RCC 7860 (cell line): ENCODE measurements around the gene HEATR5B.
A peak's percentile ranks its signal among the peaks of the same experiment; 100 is the strongest.
"Not testable (repeated sequence)": the region's sequence is repeated elsewhere in the genome, so short reads cannot be mapped to it uniquely, and the experiment has no call there.

Experiments used
- DNase-seq: peaks from one replicate; pipeline ENCODE4 v3.0.0-alpha.2; 2015; ENCODE audit warnings: low spot score
- FAIRE-seq: peaks from 2 replicates; lab custom pipeline; 2012; peaks lifted over from hg19 to GRCh38; lab: Jason Lieb, UNC

HEATR5B gene

GRCh38 chr2:36988008-36988407 lies 96.2 kb downstream of the HEATR5B start:
- DNase-seq (no peak), FAIRE-seq (no peak)

DNA sequence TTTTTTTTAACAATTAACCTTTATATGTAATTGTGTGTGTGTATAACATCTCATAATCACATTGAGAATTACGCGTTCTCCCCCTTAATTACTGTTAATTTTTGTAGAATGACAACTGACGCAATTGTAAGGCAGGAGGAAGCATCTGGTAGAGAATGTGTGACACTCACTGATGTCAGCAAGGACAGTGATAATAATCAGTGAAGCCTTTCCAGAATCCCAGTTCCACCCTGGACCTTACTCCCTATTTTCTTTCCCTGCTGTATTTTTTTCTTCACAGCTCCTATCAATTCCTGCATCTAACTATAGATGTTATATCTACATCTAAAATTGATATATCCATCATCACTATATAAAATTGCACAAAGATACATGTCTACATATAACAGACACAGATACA lies 101.7 kb downstream of the HEATR5B start:
- DNase-seq (no peak), FAIRE-seq (no peak)

DNA sequence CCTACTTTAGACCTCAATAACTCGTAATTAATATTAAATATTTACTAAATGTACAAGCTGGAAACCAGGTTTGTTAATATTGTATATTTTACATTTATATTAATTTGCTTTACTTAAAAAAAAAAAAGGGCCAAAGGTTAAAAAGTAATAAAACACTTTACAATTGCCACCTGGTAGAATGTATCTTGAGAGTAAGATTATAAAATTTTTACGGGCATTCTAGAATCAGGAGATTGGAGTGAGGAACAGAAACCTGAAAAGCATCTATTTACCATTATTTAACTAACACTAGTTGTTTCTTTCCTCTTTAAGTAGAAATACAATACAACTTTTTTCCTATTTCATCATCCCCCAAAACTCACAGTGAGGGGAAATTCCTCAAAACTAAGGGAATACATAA lies 102.3 kb downstream of the HEATR5B start:
- no peak for DNase-seq
- FAIRE-seq = no peak

DNA sequence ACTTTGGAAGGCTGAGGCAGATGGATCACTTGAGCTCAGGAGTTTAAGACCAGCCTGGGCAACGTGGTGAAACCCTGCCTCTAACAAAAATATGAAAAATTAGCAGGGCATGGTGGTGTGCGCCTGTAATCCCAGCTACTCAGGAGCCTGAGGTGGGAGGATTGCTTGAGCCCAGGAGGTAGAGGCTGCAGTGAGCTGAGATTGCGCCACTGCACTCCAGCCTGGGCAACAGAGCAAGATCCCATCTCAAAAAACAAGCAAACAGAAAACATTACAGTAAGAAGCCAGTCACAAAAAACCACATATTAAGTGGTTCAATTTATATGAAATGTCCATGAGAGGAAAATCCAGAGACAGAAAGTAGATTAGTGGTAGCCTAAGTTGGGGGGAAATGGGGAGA lies 105.2 kb downstream of the HEATR5B start:
- FAIRE-seq, DNase-seq: not testable (repeated sequence)

GRCh38 chr2:36976065-36976464 lies 108.1 kb downstream of the HEATR5B start:
- no peak for FAIRE-seq

DNA sequence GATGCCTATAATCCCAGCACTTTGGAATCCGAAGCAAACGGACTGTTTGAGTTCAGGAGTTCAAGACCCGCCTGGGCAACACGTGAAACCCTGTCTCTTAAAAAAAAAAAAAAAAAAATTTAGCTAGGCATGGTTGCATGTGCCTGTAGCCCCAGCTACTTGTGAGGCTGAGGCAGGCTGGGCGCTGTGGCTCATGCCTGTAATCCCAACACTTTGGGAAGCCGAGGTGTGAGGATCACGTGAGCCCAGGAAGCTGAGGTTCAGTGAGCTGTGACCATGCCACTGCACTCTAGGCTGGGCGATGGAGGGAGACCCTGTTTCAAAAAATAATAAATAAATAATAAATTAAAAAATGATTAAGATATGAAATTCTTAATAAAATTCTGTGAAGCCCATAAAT lies 108.9 kb downstream of the HEATR5B start:
- DNase-seq = no peak
- no peak for FAIRE-seq

More at GRCh38 chr2:36976065-36976464, 108.1 kb downstream of the HEATR5B start:
- DNase-seq = no peak

DNA sequence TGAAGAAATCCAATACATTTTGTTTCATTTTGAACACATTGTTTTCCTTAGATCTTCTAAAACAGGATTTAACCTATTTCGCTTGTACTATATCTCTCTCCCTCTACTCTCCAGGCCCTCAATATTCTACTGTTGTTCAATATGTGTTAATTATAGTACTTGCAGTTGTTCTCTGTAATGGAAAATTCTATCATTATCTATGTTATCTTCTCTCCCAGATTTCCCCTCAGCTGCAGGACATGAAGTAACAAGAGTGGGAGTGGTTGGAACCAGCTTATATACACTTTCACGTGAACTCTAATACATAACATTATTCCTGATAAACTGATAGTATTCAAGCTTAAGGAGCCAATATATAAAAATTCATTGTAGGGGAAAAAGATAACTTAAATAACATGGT lies 110.9 kb downstream of the HEATR5B start:
- no peak for FAIRE-seq
- DNase-seq = no peak

- FAIRE-seq (no peak), DNase-seq (no peak)
Measured at GRCh38 chr2:36971990-36972389, 112.2 kb downstream of the HEATR5B start.

GRCh38 chr2:36967236-36967876 lies 116.8 kb downstream of the HEATR5B start:
- no peak for DNase-seq
- no peak for FAIRE-seq

DNA sequence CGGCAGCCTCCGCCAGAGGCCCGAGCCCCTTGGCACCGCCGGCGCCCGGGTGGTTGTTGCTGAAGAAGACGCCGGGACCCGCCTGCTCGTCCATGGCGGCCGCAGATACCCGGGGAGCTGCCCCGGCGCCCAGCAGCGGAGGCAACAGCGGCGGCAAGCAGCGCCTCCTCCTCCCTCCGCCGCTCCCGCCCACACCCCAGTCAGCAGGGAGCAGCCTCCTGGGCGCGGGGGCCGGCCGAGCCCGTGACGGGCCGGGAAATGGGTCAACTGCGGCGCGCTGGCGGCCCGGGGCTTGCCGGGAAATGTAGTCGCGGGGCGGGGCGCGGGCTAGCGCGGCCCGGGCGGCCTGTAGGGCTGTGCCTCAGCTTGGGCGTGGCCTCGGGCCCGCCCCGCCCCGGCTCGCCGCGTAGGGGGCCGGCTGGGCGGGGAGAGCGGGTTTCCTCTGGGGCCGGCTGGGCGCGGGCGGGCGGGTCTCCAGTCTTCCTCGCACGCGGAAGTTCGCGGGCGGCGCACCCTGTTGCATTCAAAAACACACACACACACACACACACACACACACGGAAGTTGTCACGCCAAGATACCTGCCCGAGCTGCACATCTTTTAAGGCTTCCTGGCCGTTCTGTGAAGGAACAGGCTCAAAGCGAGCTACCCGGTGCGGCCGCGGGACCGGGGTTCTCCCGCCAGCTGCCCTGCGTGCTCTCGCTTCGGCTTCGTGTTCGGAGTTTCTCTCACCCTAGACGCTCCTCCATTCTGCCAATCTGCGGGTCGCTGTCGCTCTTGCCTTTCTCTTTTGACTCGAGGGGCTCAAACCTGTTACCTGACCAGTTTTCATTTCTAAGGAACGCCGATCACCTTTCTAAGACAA lies 117.6 kb downstream of the HEATR5B start, which contains the start of gene STRN:
Gene STRN, minus strand, starts transcription at position 167 of the 866 bp plus-strand sequence. Its CDS starts 73 bp downstream, at position 94.
- FAIRE-seq (no peak), DNase-seq (peak; percentile 89)

DNA sequence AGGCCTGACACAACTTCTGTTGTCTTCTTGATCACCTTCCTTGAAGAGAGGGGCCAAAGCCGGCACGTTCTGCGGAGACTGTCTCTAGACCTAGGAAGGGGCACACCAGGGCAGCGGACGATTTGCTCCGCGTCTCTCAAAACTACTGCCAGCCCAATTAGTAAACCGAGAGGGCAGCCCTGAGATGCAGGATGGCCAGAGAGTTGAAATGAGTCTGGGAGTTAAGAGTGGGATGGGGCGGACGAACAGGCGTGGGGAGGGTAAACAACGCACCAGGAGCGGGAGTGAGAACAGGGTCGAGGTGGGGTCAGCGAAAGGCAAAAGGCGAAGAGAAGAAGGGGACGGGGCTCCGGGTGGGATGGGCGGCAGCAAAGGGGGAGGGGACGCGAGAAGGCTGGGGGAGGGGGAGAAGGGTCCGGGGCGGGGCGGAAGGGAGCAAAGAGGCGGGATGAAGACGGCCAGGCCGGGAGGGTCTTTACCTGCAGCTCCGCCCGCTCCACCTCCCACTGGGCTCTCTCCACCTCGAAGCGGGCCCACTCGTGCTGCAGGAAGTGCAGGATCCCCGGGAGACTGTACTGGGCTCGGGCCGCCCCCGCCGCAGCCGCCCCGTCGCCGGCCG lies 118.3 kb downstream of the HEATR5B start:
- FAIRE-seq (no peak), DNase-seq (no peak)

DNA sequence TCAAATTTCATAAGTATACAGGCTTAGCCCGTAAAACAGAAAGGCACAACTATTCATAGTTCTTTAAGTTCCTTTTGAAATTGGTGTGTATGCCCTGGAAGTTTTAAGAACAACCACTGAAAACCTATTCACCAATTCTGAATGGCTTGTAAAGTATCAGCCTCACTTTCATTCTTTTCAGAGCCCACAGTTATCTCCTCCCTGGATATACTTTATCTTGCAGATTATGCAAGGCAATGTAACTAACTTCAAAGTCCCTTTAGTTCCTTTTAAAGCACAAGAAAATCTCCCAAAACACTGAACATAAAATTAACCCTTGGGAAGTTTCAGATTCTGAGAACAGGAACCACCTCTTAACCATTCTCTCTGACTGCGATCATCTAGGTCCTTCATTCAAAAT lies 119.0 kb downstream of the HEATR5B start:
- FAIRE-seq (no peak), DNase-seq (no peak)

DNA sequence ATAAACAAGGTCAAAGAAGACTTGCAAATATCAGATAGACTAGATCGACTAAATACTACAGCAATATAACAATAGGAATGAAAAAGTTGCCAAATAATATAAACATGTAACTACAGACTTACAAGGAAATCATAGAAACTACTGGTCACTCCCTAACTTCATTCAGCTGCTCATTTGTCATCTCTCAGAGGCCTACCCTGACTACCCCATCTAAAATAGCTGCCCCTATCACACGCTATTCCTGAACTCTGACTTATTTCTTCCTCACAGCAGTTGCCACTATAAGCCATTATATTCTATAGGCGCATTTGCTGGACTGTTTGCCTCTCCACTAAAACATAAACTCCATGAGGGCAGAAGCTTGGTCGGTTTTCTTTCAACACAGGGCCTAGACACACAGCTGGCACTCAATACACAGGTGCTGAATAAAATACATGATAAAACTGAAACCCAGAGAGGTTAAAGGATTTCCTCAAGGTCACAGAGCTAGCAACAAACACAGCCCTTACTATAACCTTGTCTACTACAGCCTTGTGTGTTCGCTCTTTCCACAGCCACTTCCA lies 119.6 kb downstream of the HEATR5B start:
- DNase-seq (no peak), FAIRE-seq (no peak)

GRCh38 chr2:36963734-36964133 lies 120.4 kb downstream of the HEATR5B start:
- DNase-seq (no peak), FAIRE-seq (no peak)

DNA sequence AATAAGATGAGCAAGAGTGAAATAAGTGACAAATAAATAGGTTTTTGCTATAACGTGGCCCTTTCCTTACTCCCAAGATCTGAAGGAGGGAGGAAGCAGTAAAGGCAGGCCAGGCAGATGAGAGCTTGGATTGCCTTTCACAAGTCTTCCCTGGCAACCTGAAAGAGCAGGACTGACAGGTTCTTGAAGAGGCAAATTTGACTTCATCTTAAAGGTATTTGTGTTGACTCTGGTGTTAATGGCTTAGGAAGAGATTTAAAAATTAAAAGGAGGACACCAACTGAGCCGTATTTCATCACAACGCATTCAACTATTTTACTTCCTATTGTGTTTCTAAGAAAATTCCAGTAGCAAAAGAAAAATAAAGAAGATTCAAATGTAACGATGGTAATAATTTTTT lies 121.1 kb downstream of the HEATR5B start:
- DNase-seq (no peak), FAIRE-seq (no peak)

DNA sequence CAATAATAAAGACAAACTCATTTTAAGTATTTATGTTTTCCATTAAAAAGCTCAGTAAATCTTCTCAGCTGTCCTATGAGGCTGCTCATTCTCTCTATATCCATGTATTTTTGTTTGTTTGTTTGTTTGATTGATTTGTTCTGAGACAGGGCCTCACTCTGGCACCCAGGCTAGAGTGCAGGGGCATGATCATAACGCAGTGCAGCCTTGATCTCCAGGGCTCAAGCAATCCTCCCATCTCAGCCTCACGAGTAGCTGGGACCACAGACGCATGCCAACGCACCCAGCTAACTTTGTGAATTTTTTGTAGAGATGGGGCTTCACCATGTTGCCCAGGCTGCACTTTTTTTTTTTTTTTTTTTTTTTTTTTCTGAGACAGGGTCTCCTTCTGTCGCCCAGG lies 123.4 kb downstream of the HEATR5B start:
- FAIRE-seq (no peak), DNase-seq (no peak)

GRCh38 chr2:36960005-36960675 lies 124.0 kb downstream of the HEATR5B start:
- DNase-seq (no peak), FAIRE-seq (no peak)

GRCh38 chr2:36954977-36955607 lies 129.1 kb downstream of the HEATR5B start:
- FAIRE-seq = no peak
- DNase-seq = no peak

DNA sequence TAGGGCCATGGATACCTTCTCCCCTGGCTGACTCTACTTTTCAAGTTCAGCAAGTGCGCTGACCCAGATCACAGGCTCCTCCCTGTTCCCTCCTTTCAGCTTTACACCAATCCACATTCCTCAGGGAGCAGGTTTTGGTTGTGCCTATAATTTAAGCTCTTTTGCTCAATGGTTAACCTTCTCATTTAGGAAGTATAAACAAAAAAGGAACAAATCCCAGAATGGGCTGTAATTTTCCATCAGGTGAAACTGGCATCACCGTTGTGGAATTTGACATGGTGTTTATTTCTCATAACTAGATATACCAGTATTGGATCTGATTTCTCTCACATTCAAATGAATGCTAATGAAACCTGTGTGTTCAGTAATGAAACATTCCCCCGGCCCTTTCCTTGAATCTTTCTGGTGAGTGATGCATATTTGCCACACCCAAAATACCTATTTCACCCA lies 131.4 kb downstream of the HEATR5B start:
- DNase-seq = no peak
- no peak for FAIRE-seq

GRCh38 chr2:36951574-36951973 lies 132.6 kb downstream of the HEATR5B start:
- FAIRE-seq = peak; percentile 73
- DNase-seq = peak; percentile 39
